GM20431 (cell line): ENCODE results near the gene ANO4.
"Not testable (repeated sequence)": the region's sequence is repeated elsewhere in the genome, so short reads cannot be mapped to it uniquely, and the experiment has no call there.

ENCODE experiments used
- in situ Hi-C: fragments of 300-500 bp; cut with MseI, MboI; formaldehyde crosslinking; loops from one replicate; pipeline ENCODE4 v1.15.0; 2020; ENCODE audit warnings: low sequenced_read_pairs; ENCODE audit not compliant: unreplicated experiment

Gene ANO4

GRCh38 chr12:101068402-101068801 is 273.8 kb downstream of the ANO4 start:
- in situ Hi-C loops, result no loop called here

GRCh38 chr12:101068836-101069235 is 274.3 kb downstream of the ANO4 start:
- in situ Hi-C loops, result no loop called here

DNA sequence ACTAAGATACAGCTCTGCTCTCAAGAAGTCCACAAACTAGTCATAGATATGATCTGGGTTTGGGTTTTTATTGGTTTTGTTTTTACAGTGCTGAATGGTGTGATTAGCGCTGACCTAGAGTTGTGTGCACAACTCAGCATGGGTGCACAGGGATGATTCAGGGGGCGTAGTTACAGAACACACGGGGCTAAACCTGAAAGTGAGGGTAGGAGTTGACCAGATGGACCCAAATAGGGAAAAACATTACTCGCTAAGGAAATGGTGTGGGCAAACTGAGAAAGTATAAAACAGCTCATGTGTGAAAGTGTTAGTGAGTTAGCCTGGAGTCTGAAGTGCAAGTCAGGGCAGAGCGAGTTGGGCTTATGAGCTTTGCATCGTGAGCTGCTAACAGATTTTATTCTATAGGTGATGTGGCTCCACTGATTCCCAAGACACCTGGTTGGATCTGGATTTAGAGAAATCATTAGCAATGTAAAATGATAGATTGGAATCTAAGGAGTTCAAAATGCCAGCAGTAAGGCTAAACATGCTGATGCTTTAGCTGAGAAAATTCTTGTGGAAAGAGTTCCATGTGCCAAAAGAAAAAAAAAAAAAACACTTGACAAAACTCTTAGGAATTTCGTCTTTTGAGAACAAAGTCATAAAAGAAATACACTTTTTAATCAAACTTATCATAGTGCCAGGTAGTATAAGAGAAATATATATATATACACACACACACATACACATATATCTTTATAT is 280.5 kb downstream of the ANO4 start:
- in situ Hi-C loops, result no loop called here

DNA sequence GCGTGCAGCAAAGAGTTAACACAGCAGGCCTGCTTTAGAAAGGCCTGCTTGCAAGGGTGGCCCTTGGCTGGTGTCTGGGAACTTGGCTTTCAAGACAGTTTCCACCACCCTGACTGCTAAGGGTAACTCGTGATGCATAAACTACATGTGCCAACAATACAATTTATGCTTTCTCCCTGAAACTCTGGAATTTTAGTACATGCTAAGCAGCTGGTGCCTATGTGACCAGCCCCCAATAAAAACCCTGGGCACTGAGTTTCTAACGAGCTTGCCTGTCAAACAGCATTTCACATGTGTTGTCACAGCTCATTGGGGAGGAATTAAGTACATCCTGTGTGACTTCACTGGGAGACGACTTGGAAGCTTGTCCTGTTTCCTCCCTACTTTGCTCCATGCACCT is 282.3 kb downstream of the ANO4 start:
- in situ Hi-C loops, result no loop called here

- in situ Hi-C loops, result no loop called here
Observed at GRCh38 chr12:101077791-101078528, 283.4 kb downstream of the ANO4 start.

- in situ Hi-C loops, result no loop called here
Observed at GRCh38 chr12:101078536-101079285, 284.1 kb downstream of the ANO4 start.

- in situ Hi-C loops, result no loop called here
Observed at GRCh38 chr12:101082706-101083105, 288.1 kb downstream of the ANO4 start.

DNA sequence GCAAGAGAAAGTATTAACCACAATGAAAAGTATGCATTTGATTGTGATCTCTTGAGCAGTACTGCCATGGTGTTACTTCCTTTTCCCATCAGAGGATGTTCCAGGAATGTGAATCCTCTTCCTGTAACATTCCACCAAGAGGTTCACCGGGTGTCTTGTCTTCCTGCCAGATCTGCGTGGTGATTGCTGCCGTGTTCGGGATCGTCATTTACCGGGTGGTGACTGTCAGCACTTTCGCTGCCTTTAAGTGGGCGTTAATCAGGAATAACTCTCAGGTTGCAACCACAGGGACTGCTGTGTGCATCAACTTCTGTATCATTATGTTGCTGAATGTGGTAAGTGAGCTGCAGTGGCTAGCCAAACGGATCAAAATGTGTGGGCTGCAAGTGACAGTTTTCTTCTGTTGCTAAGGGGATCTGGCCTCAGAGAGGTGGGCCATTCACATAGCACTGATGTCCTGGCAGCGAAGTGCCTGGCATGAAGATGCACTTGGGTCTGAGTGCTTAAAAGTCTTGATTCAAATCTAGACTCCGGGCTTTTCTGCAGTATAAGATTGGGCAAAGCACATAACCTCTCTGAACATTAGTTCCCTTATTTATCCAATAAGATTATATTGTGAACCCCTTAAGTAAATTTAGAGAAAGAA is 292.0 kb downstream of the ANO4 start:
- in situ Hi-C loops, result no loop called here

GRCh38 chr12:101087920-101088319 is 293.3 kb downstream of the ANO4 start:
- in situ Hi-C loops, result no loop called here

DNA sequence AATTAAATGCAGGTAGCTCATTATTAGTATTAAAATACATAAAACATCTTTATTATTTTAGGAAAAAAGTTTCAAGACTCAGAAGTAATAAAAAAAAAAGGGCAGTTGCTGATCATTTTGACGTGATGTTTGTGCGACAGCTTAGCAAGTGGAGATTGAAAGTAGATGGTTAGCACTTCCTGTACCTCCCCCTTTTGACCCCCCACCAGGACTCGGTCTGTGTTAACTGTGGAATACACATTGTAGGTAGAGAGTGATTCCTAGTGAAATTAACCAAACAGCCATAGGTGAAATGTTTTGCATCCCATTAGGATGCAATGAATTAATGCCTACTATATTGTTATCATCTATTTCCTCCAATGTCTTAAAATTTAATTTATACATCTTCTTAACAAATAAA is 294.7 kb downstream of the ANO4 start:
- in situ Hi-C loops, result no loop called here

- in situ Hi-C loops, result not testable (repeated sequence)
Observed at GRCh38 chr12:101090222-101090621, 295.6 kb downstream of the ANO4 start.

- in situ Hi-C loops, result no loop called here
Observed at GRCh38 chr12:101097829-101098580, 303.4 kb downstream of the ANO4 start.

GRCh38 chr12:101107032-101107763 is 312.6 kb downstream of the ANO4 start:
- in situ Hi-C loops, result no loop called here

DNA sequence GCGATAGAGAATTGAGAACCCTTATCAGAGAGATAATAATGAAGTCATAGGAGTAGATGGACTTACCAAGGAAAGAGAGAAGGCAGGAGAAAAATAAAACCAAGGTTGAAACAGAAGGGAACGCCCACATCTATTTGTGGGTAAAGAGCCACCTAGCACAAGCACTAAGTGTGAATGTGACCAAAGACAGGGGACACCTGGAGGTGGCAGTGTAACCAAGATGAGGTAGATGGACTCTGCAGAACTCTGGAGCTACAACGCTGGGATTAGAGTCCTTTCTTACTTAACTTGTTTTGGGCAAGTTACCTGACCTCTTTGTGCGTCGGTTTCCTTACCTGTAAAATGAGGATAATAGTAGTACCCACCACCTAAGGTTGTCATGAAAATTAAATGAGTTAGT is 313.6 kb downstream of the ANO4 start:
- in situ Hi-C loops, result no loop called here

- in situ Hi-C loops, result no loop called here
Observed at GRCh38 chr12:101110866-101111265, 316.3 kb downstream of the ANO4 start.

GRCh38 chr12:101111441-101111840 is 316.9 kb downstream of the ANO4 start:
- in situ Hi-C loops, result no loop called here

- in situ Hi-C loops, result no loop called here
Observed at GRCh38 chr12:101115326-101115725, 320.8 kb downstream of the ANO4 start.

- in situ Hi-C loops, result no loop called here
Observed at GRCh38 chr12:101116911-101117310, 322.3 kb downstream of the ANO4 start.

- in situ Hi-C loops, result no loop called here
Observed at GRCh38 chr12:101117842-101118241, 323.3 kb downstream of the ANO4 start.
